GM10847 (cell line): ENCODE results near the gene OR10T2.

Experiments used
- POLR2A ChIP-seq: IDR thresholded peaks from 2 replicates; pipeline ENCODE4 v1.6.1; 2011; ENCODE audit not compliant: insufficient read length; ENCODE audit errors: extremely low read depth

The OR10T2 gene

GRCh38 chr1:158366783-158367182, 32.5 kb downstream of the OR10T2 start:
- TF ChIP-seq POLR2A: no peak

DNA sequence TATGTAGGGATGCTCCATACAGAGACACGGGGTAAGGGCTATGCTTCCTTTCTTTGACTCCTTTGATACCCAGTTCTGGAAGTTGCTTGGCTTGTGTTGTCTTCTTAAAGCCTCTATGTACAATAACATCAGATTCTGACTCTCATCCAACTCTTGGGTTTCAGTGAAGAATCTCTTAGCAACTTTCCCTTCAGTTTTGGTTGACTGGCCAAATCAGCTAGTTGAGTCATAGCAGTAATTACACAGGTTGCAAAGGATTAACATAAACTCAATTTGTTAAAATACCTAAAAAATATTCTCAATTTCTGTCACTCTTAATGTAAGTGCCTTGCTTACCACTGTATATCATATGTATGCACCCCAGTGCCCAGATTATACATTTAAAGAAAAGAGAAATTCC, 36.3 kb downstream of the OR10T2 start:
- no peak for TF ChIP-seq POLR2A

DNA sequence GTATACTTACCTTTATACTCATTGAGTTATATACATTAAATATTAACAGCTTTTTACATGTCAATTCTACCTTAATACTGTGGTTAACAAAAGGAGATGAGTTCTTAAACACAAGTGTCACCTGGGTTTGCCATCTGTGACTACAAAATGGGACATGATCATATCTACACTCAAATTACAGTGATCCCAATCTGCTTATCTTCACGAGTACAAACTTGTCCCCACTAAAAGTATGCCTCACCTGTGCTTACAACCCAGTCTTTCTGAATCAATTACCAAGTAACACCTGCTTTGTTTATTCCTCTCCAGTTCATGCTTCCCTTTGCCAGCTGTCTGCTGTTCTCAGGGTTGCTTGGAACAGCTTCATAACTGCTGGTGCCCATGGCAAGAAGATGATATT, 36.8 kb downstream of the OR10T2 start:
- no peak for TF ChIP-seq POLR2A

DNA sequence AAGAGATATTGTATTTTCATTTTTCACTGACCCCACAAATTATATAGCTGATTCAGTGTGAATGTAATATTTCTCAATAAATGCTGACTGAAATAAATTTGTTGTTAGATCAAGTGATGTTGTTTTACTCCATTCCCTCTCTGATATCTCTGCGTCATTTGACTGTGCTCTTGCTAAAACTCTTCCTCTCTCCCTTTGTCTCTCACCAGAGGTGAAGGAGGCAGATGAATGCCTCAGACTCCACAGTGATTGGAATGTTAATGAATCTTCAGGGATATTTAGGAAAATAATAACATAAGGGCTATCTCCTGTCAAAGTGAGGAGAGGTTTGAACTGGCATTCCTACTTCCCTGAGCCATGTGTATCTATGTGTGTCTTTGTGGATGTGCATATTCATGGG, 41.8 kb downstream of the OR10T2 start:
- TF ChIP-seq POLR2A: no peak

DNA sequence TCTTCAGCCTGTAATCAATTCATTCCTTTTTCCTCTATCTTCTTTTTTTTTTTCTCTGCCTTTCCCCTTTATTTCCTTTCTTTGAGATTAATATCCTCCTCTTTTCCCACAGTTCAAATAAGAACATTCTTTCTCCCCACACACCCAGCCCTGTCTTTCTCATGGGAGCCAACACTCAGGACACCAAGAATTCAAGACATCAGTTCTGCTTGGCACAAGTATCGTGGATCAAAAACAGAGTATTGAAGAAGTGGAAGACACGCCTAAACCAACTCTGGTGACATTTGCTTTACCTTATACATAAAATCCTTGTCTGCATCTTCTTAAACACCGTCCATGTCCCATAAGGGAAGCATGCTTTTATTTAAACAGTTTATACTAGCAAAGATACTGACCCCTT, 42.6 kb downstream of the OR10T2 start:
- TF ChIP-seq POLR2A: no peak

GRCh38 chr1:158355773-158356285, 43.4 kb downstream of the OR10T2 start:
- TF ChIP-seq POLR2A: no peak

DNA sequence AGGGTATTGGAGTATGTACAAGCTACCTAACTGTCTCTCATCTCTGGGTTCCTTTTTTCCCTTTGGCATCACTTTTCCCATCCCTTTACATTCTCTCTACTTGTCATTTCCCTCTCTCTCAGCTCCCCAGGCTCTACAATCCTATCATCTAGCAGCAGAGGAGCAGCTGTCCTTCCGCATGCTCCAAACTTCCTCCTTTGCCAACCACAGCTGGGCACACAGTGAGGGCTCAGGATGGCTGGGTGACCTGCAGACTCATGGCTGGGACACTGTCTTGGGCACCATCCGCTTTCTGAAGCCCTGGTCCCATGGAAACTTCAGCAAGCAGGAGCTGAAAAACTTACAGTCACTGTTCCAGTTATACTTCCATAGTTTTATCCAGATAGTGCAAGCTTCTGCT, 45.0 kb downstream of the OR10T2 start:
- TF ChIP-seq POLR2A: no peak

- TF ChIP-seq POLR2A: no peak
Observed at GRCh38 chr1:158353303-158354075, 45.8 kb downstream of the OR10T2 start, which contains the start of gene CD1E. Gene CD1E, plus strand, starts transcription at chr1:158353894. Its CDS starts 95 bp downstream, at chr1:158353989.
